Panc1 (cell line): Measurements from ENCODE around the gene CHSY1. TPM values are rescaled to one million over a fixed set of nuclear protein-coding genes. Genes with fewer than 3 reads are reported as not detected.
A peak's percentile ranks its signal among the peaks of the same experiment; 100 is the strongest.

Experiments
- ATAC-seq: fragments of 200-7000 bp; cut with Tn5 transposase; 2 replicates; pipeline ENCODE4 v1.9.1; 2020; ENCODE audit warnings: mild to moderate bottlenecking, moderate library complexity
- BruUV-seq: library from RNA; stranded (reverse); fragments of 400-500 nt; replicated peaks from 2 replicates; lab custom pipeline; 2021; lab: Mats Ljungman, UMichigan
- CTCF ChIA-PET: fragments of 300-600 bp; sonication (Branson Sonifier 250); formaldehyde crosslinking; loops from one replicate; lab custom pipeline; 2022; ENCODE audit warnings: antibody characterized with exemption; lab: Charles Lee
- POLR2A ChIA-PET: fragments of 300-600 bp; sonication (Branson Sonifier 250); formaldehyde crosslinking; loops from one replicate; lab custom pipeline; 2022; ENCODE audit warnings: antibody characterized with exemption; lab: Charles Lee
- DNase-seq: peaks from one replicate; pipeline ENCODE4 v3.0.0-alpha.2; 2010; ENCODE audit warnings: low read depth, low spot score
- H3K27ac ChIP-seq: 2 replicates; pipeline ENCODE4 v1.5.1; 2011; ENCODE audit warnings: mild to moderate bottlenecking, low read length, inconsistent platforms
- H3K27me3 ChIP-seq: fragments of 200-500 bp; sonication (Bioruptor generic); 2 replicates; pipeline ENCODE4 v1.6.0; 2014; ENCODE audit warnings: low read length, inconsistent platforms; ENCODE audit not compliant: control insufficient read depth, insufficient read depth
- H3K36me3 ChIP-seq: fragments of 200-500 bp; sonication (Bioruptor generic); 2 replicates; pipeline ENCODE4 v1.5.1; 2014; ENCODE audit warnings: inconsistent platforms, mild to moderate bottlenecking, low read length, moderate library complexity; ENCODE audit not compliant: control insufficient read depth, insufficient read depth
- H3K4me1 ChIP-seq: 2 replicates; pipeline ENCODE4 v1.5.1; 2011; ENCODE audit warnings: inconsistent platforms, mild to moderate bottlenecking, low read length, moderate library complexity; ENCODE audit not compliant: control insufficient read depth, insufficient read depth
- H3K4me3 ChIP-seq, 2 experiments: 2 replicates each; pipeline ENCODE4 v1.5.1; 2011 to 2012; ENCODE audit warnings: low read depth in 2 of 2, low read length in 2 of 2, mild to moderate bottlenecking in 2 of 2, inconsistent platforms in 1 of 2, moderate library complexity in 1 of 2
- H3K9me3 ChIP-seq: fragments of 200-500 bp; sonication (Bioruptor generic); 2 replicates; pipeline ENCODE4 v1.5.1; 2014; ENCODE audit warnings: low read depth, mild to moderate bottlenecking, inconsistent platforms, low read length, moderate library complexity; ENCODE audit not compliant: control insufficient read depth, insufficient read depth
- POLR2AphosphoS5 ChIP-seq: IDR thresholded peaks from 2 replicates; pipeline ENCODE4 v1.6.1; 2012; ENCODE audit warnings: mild to moderate bottlenecking, low read depth, low read length, moderate library complexity
- SIN3A ChIP-seq: IDR thresholded peaks from 2 replicates; pipeline ENCODE4 v1.6.1; 2012; ENCODE audit warnings: low read depth, mild to moderate bottlenecking, low read length, moderate library complexity, borderline replicate concordance; ENCODE audit not compliant: insufficient read depth
- TCF7L2 ChIP-seq: IDR thresholded peaks from 2 replicates; pipeline ENCODE4 v1.6.1; 2011; ENCODE audit warnings: mild to moderate bottlenecking, low read depth, low read length, inconsistent platforms
- in situ Hi-C: cut with HindIII; loops from 2 replicates; pipeline ENCODE4 v1.10.0; 2016; ENCODE audit warnings: low sequenced_read_pairs, low pct_unique_long_range_greater_than_20kb
- intact Hi-C: fragments of 100-400 bp; cut with micrococcal nuclease; formaldehyde crosslinking; loops from one replicate; pipeline ENCODE4 v1.10.0; 2022; ENCODE audit not compliant: unreplicated experiment
- total RNA-seq: library from RNA; stranded (reverse); gene quantifications from one replicate; pipeline ENCODE4 v1.2.1, GENCODE V29; 2021; ENCODE audit not compliant: unreplicated experiment
- TF ChIP-seq, protein P1 (sequence below), 2 experiments: IDR thresholded peaks; 2 replicates each; pipeline ENCODE4 v1.6.1; 2011 to 2012; ENCODE audit warnings: low read depth in 2 of 2, control low read depth in 1 of 2, low read length in 1 of 2, mild to moderate bottlenecking in 1 of 2, moderate library complexity in 1 of 2; ENCODE audit not compliant: insufficient read depth in 1 of 2
- TF ChIP-seq, protein P2 (sequence below): fragments of 450-650 bp; IDR thresholded peaks from 2 replicates; pipeline ENCODE4 v1.5.1; 2017; ENCODE audit warnings: mild to moderate bottlenecking

Gene CHSY1
- total RNA-seq, 1 experiment from 2014 or later = 50.8 TPM

DNA sequence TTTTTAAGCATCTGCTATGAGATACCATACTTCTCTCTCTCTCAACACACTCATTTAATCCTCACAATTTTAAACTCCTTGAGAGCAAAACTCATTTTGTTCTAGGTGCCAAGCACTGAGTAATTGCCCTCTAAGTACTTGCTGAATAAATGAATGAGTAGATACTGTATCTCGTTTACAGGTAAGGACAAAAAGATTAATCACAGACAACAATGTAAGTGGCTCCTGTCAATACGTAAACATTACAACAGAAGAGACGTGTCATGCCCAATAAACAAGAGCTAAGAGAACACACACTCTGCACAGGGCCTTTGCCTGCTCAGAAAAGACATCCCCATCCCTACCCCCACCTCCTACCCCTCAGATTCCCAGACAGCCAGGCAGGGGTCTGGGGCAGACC lies 59.8 kb downstream of the CHSY1 start:
- POLR2A ChIA-PET = no interaction called here
- Histone ChIP-seq H3K27me3 (no peaks in the 10 kb centered on the region), H3K36me3 (no peaks in the 10 kb centered on the region), H3K4me1 (peaks cover 53% of the 10 kb centered on the region), H3K4me3 (no peak overlapping the region), H3K27ac (no peak overlapping the region), H3K9me3 (no peaks in the 10 kb centered on the region)
- TF ChIP-seq TCF7L2 (no peak), SIN3A (no peak), POLR2AphosphoS5 (no peak)
- TF ChIP-seq, protein P1, sequence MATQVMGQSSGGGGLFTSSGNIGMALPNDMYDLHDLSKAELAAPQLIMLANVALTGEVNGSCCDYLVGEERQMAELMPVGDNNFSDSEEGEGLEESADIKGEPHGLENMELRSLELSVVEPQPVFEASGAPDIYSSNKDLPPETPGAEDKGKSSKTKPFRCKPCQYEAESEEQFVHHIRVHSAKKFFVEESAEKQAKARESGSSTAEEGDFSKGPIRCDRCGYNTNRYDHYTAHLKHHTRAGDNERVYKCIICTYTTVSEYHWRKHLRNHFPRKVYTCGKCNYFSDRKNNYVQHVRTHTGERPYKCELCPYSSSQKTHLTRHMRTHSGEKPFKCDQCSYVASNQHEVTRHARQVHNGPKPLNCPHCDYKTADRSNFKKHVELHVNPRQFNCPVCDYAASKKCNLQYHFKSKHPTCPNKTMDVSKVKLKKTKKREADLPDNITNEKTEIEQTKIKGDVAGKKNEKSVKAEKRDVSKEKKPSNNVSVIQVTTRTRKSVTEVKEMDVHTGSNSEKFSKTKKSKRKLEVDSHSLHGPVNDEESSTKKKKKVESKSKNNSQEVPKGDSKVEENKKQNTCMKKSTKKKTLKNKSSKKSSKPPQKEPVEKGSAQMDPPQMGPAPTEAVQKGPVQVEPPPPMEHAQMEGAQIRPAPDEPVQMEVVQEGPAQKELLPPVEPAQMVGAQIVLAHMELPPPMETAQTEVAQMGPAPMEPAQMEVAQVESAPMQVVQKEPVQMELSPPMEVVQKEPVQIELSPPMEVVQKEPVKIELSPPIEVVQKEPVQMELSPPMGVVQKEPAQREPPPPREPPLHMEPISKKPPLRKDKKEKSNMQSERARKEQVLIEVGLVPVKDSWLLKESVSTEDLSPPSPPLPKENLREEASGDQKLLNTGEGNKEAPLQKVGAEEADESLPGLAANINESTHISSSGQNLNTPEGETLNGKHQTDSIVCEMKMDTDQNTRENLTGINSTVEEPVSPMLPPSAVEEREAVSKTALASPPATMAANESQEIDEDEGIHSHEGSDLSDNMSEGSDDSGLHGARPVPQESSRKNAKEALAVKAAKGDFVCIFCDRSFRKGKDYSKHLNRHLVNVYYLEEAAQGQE (IDR thresholded peaks at IDR 0.05; ENCODE audit: insufficient read depth in 1 of 2, low read depth in 2 of 2, low read length in 1 of 2) = no peak
- TF ChIP-seq, protein P2, sequence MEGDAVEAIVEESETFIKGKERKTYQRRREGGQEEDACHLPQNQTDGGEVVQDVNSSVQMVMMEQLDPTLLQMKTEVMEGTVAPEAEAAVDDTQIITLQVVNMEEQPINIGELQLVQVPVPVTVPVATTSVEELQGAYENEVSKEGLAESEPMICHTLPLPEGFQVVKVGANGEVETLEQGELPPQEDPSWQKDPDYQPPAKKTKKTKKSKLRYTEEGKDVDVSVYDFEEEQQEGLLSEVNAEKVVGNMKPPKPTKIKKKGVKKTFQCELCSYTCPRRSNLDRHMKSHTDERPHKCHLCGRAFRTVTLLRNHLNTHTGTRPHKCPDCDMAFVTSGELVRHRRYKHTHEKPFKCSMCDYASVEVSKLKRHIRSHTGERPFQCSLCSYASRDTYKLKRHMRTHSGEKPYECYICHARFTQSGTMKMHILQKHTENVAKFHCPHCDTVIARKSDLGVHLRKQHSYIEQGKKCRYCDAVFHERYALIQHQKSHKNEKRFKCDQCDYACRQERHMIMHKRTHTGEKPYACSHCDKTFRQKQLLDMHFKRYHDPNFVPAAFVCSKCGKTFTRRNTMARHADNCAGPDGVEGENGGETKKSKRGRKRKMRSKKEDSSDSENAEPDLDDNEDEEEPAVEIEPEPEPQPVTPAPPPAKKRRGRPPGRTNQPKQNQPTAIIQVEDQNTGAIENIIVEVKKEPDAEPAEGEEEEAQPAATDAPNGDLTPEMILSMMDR = no peak
- intact Hi-C loops = no loop called here
- BruUV-seq = no TSS peak
- no peak for DNase-seq
- CTCF ChIA-PET = interaction anchor here (0.6 kb wide), 1 partner anchor 39 kb away, joined by 3 read pairs; no protein-coding TSS in a partner anchor
- in situ Hi-C loops = loop anchor here (5.0 kb wide), 1 partner anchor 50 kb away; no protein-coding TSS in a partner anchor
- ATAC-seq = no peak

DNA sequence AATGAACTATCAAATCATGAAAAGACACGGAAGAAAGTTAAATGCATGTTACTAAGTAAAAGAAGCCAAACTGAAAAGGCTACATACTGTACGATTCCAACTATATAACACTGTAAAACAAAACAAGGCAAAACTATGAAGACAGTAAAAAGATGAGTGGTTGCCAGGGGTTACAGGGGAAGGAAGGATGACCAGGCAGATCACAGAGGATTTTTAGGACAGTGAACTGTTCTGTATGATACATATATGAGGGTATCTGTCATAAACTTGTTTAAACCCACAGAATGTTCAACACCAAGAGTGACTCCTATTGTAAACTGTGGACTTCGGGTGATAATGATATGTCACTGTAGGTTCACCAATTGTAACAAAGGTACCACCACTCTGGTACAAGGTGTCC lies 60.6 kb downstream of the CHSY1 start:
- Histone ChIP-seq H3K36me3 (no peaks in the 10 kb centered on the region), H3K9me3 (no peaks in the 10 kb centered on the region), H3K4me3 (no peak overlapping the region), H3K27me3 (no peaks in the 10 kb centered on the region), H3K27ac (0 out of 2 replicates have a peak overlapping the region, but pooled peaks have one; percentile 19), H3K4me1 (peaks cover 53% of the 10 kb centered on the region)
- no peak for DNase-seq
- CTCF ChIA-PET = no interaction called here
- POLR2A ChIA-PET = no interaction called here
- no peak for ATAC-seq
- in situ Hi-C loops = loop anchor here (5.0 kb wide), 1 partner anchor 51 kb away; no protein-coding TSS in a partner anchor
- TF ChIP-seq POLR2AphosphoS5 = no peak
- TF ChIP-seq, protein P1 (IDR thresholded peaks at IDR 0.05; ENCODE audit: insufficient read depth in 1 of 2, low read depth in 2 of 2, low read length in 1 of 2) = no peak
- TF ChIP-seq SIN3A = no peak
- TF ChIP-seq, protein P2 = no peak
- no peak for TF ChIP-seq TCF7L2
- no TSS peak for BruUV-seq
- intact Hi-C loops = no loop called here
